ENCODE results near the gene CCDC178.

Gene CCDC178

GRCh38 chr18:32929213-32929612 is 511.3 kb downstream of the CCDC178 start:
- Histone ChIP-seq H3K9ac (ENCODE audit: low read length) (no peak overlapping the region), H3K4me1 (ENCODE audit: control insufficient read depth, low read depth, low read length) (no peaks in the 10 kb centered on the region), H3K27ac (ENCODE audit: low read length) (no peak overlapping the region), H3K27me3 (ENCODE audit: control insufficient read depth, insufficient read depth, low read length) (no peaks in the 10 kb centered on the region), H3K9me3 (ENCODE audit: control insufficient read depth, low read depth, low read length) (no peaks in the 10 kb centered on the region), H3K36me3 (ENCODE audit: control insufficient read depth, low read depth, low read length) (no peaks in the 10 kb centered on the region), H3K4me3 (ENCODE audit: low read length) (no peak overlapping the region)

- Histone ChIP-seq H3K27ac (ENCODE audit: low read length) (no peak overlapping the region), H3K9ac (ENCODE audit: low read length) (no peak overlapping the region), H3K4me3 (ENCODE audit: low read length) (no peak overlapping the region), H3K4me1 (ENCODE audit: control insufficient read depth, low read depth, low read length) (no peaks in the 10 kb centered on the region), H3K36me3 (ENCODE audit: control insufficient read depth, low read depth, low read length) (no peaks in the 10 kb centered on the region), H3K9me3 (ENCODE audit: control insufficient read depth, low read depth, low read length) (no peaks in the 10 kb centered on the region), H3K27me3 (ENCODE audit: control insufficient read depth, insufficient read depth, low read length) (no peaks in the 10 kb centered on the region)
These were observed 517.5 kb downstream of the CCDC178 start for GRCh38 chr18:32922951-32923430.

GRCh38 chr18:32920796-32921787 is 519.4 kb downstream of the CCDC178 start:
- Histone ChIP-seq H3K9me3 (ENCODE audit: control insufficient read depth, low read depth, low read length) (no peaks in the 10 kb centered on the region), H3K36me3 (ENCODE audit: control insufficient read depth, low read depth, low read length) (no peaks in the 10 kb centered on the region), H3K4me1 (ENCODE audit: control insufficient read depth, low read depth, low read length) (no peaks in the 10 kb centered on the region), H3K4me3 (ENCODE audit: low read length) (no peak overlapping the region), H3K27ac (ENCODE audit: low read length) (no peak overlapping the region), H3K9ac (ENCODE audit: low read length) (no peak overlapping the region), H3K27me3 (ENCODE audit: control insufficient read depth, insufficient read depth, low read length) (no peaks in the 10 kb centered on the region)

DNA sequence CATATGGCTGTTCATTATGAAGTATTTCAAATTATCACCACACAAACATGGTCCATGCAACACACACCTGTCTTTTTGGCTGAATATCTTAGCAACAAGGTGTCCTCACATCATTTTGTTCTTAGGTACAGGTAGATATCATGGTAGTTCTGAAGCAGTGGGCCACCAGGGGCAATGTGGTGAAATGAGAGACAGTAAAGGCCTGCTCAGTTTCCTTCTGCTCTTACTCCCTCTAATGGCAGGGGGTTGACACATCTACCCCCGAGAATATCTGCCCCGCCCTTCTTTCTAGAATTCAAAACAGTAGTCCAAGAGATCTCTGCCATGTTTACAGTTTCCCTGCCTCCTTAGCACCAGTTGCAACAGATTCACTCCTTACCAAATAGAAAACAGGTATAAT is 520.7 kb downstream of the CCDC178 start:
- H3K9me3 ChIP-seq (ENCODE audit: control insufficient read depth, low read depth, low read length): no peaks in the 10 kb centered on the region
- no peak overlapping the region for H3K9ac ChIP-seq (ENCODE audit: low read length)
- H3K4me3 ChIP-seq (ENCODE audit: low read length): no peak overlapping the region
- H3K4me1 ChIP-seq (ENCODE audit: control insufficient read depth, low read depth, low read length): no peaks in the 10 kb centered on the region
- H3K36me3 ChIP-seq (ENCODE audit: control insufficient read depth, low read depth, low read length): no peaks in the 10 kb centered on the region
- no peak overlapping the region for H3K27ac ChIP-seq (ENCODE audit: low read length)
- no peaks in the 10 kb centered on the region for H3K27me3 ChIP-seq (ENCODE audit: control insufficient read depth, insufficient read depth, low read length)

GRCh38 chr18:32918692-32919250 is 521.8 kb downstream of the CCDC178 start:
- Histone ChIP-seq H3K9ac (ENCODE audit: low read length) (no peak overlapping the region), H3K36me3 (ENCODE audit: control insufficient read depth, low read depth, low read length) (no peaks in the 10 kb centered on the region), H3K4me1 (ENCODE audit: control insufficient read depth, low read depth, low read length) (no peaks in the 10 kb centered on the region), H3K27me3 (ENCODE audit: control insufficient read depth, insufficient read depth, low read length) (no peaks in the 10 kb centered on the region), H3K9me3 (ENCODE audit: control insufficient read depth, low read depth, low read length) (no peaks in the 10 kb centered on the region), H3K27ac (ENCODE audit: low read length) (no peak overlapping the region), H3K4me3 (ENCODE audit: low read length) (no peak overlapping the region)

- Histone ChIP-seq H3K27ac (ENCODE audit: low read length) (no peak overlapping the region), H3K9ac (ENCODE audit: low read length) (no peak overlapping the region), H3K4me3 (ENCODE audit: low read length) (no peak overlapping the region), H3K9me3 (ENCODE audit: control insufficient read depth, low read depth, low read length) (no peaks in the 10 kb centered on the region), H3K27me3 (ENCODE audit: control insufficient read depth, insufficient read depth, low read length) (no peaks in the 10 kb centered on the region), H3K4me1 (ENCODE audit: control insufficient read depth, low read depth, low read length) (no peaks in the 10 kb centered on the region), H3K36me3 (ENCODE audit: control insufficient read depth, low read depth, low read length) (no peaks in the 10 kb centered on the region)
These were observed 525.0 kb downstream of the CCDC178 start for GRCh38 chr18:32915516-32915915.

DNA sequence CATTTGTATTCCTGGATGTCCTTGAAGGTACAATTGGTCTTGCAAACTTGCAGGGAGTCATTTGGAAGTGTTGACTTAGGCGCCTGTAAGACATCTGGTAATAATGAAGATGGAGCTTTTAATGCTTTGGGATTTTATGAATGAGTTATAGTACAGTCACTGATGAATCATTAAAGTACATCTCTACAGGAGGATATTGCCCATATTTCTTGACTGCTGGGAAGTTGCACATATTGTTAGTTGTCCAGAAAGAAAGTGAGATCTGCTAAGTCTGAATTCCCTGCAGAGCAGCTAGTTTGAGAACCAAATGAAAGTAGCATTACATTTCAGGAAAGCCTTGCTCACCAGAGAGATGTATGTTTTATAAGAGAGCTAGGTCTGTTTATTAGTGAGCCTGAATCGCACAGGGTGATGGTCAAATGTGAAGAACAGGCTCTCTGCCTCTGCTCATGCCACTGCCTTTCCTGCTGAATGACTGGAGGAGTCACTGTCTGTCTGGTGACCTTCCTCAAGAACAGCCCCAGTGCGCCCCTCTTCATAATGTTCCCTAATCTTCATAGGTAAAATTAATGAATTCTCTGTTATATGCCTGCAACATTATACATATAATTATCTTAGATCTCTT is 528.7 kb downstream of the CCDC178 start:
- Histone ChIP-seq H3K9me3 (ENCODE audit: control insufficient read depth, low read depth, low read length) (no peaks in the 10 kb centered on the region), H3K4me3 (ENCODE audit: low read length) (no peak overlapping the region), H3K9ac (ENCODE audit: low read length) (no peak overlapping the region), H3K27me3 (ENCODE audit: control insufficient read depth, insufficient read depth, low read length) (no peaks in the 10 kb centered on the region), H3K4me1 (ENCODE audit: control insufficient read depth, low read depth, low read length) (no peaks in the 10 kb centered on the region), H3K27ac (ENCODE audit: low read length) (no peak overlapping the region), H3K36me3 (ENCODE audit: control insufficient read depth, low read depth, low read length) (no peaks in the 10 kb centered on the region)

DNA sequence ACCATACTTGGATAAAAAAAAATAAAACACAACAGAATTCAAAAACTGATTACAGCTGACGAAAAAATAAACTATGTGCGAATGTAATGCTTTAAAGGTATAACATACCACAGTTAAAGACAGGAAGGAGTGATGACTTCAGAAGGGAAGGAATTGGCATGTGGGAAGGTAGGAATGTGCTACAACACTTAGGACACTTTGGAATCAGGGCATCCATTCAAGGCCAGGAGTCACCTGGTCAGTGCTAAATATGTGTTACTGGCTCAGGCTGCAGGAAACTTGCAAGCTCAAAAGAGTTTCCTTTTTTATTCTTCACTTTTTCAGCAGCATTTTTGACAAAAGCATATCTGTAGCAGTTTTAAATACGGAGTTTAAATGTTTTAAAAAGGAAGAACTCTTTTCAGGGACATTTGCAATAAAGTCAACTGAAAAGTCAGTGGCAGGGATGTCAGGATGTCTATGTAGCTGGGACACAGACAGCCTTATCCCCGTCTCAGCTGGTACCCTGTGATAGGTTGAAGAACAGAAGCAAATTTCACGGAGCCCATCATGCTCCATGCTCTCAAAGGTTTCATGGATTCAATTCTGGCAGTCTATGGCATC is 529.7 kb downstream of the CCDC178 start:
- H3K9ac ChIP-seq (ENCODE audit: low read length): no peak overlapping the region
- no peaks in the 10 kb centered on the region for H3K4me1 ChIP-seq (ENCODE audit: control insufficient read depth, low read depth, low read length)
- no peak overlapping the region for H3K27ac ChIP-seq (ENCODE audit: low read length)
- H3K36me3 ChIP-seq (ENCODE audit: control insufficient read depth, low read depth, low read length): no peaks in the 10 kb centered on the region
- H3K4me3 ChIP-seq (ENCODE audit: low read length): no peak overlapping the region
- H3K27me3 ChIP-seq (ENCODE audit: control insufficient read depth, insufficient read depth, low read length): no peaks in the 10 kb centered on the region
- H3K9me3 ChIP-seq (ENCODE audit: control insufficient read depth, low read depth, low read length): no peaks in the 10 kb centered on the region

DNA sequence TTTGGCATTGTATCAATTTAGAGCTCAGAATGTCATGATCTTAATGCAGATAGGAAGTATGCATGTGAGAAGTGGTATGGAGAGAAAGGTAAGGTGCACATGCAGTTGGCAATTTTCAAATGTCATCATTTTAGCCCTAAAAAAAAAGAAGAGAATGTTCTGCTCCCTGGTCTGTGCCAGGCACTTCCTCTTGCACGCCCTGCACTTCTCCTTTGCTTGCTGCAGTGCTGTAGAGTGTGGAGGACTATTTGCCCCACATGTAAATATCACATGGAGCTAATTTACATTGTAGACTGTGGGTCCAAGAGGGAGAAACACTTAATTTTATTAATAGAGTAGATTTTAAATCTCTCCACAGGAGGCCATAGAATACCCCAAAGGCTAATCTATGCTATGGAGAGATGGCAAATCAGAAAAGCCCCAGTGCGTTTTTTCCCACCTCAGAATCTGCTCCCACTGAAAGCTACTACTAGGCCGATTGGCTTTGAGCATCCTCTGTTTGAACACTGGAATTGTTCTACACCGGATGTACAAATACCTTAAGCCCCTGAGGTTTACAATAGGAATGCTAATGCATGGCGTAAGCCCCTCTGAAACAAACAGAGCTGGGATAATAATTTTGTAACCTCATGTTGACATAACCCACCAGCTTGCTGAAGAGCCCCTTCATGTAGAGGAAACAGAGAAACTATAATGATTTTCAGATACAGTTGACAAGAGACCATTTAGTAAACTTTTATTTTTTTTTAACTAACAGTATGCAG is 530.5 kb downstream of the CCDC178 start:
- Histone ChIP-seq H3K4me3 (ENCODE audit: low read length) (no peak overlapping the region), H3K36me3 (ENCODE audit: control insufficient read depth, low read depth, low read length) (no peaks in the 10 kb centered on the region), H3K9ac (ENCODE audit: low read length) (no peak overlapping the region), H3K4me1 (ENCODE audit: control insufficient read depth, low read depth, low read length) (no peaks in the 10 kb centered on the region), H3K27ac (ENCODE audit: low read length) (no peak overlapping the region), H3K9me3 (ENCODE audit: control insufficient read depth, low read depth, low read length) (no peaks in the 10 kb centered on the region), H3K27me3 (ENCODE audit: control insufficient read depth, insufficient read depth, low read length) (no peaks in the 10 kb centered on the region)

- Histone ChIP-seq H3K27ac (ENCODE audit: low read length) (no peak overlapping the region), H3K27me3 (ENCODE audit: control insufficient read depth, insufficient read depth, low read length) (no peaks in the 10 kb centered on the region)
These were observed 532.1 kb downstream of the CCDC178 start for GRCh38 chr18:32908424-32908805.

More at GRCh38 chr18:32908424-32908805, 532.1 kb downstream of the CCDC178 start:
- Histone ChIP-seq H3K4me1 (ENCODE audit: control insufficient read depth, low read depth, low read length) (no peaks in the 10 kb centered on the region), H3K9me3 (ENCODE audit: control insufficient read depth, low read depth, low read length) (no peaks in the 10 kb centered on the region), H3K9ac (ENCODE audit: low read length) (no peak overlapping the region), H3K4me3 (ENCODE audit: low read length) (no peak overlapping the region), H3K36me3 (ENCODE audit: control insufficient read depth, low read depth, low read length) (no peaks in the 10 kb centered on the region)
